A549 (cell line): Measurements from ENCODE around the gene WDR75. TPM values are rescaled to one million over a fixed set of nuclear protein-coding genes. Genes with fewer than 3 reads are reported as not detected.

Experiments used
- ATAC-seq, 2 experiments: fragments of 200-7000 bp in 1 of 2; fragments of >200 bp in 1 of 2; cut with Nextera tagmentation in 1 of 2; cut with Tn5 transposase in 1 of 2; 3 replicates each; pipeline versions ENCODE4 v1.8.0 to v1.9.1; 2018 to 2020; ENCODE audit warnings: mild to moderate bottlenecking in 1 of 2, moderate library complexity in 1 of 2
- CTCF ChIA-PET: fragments of 300-600 bp; sonication (Branson Sonifier 250); formaldehyde crosslinking; extraction: SDS; loops from one replicate; lab custom pipeline; 2021; ENCODE audit warnings: antibody characterized with exemption, inconsistent platforms; lab: Yijun Ruan, JAX
- POLR2A ChIA-PET: fragments of 350-600 bp; formaldehyde crosslinking; extraction: SDS; loops from one replicate; lab custom pipeline; 2021; ENCODE audit warnings: antibody characterized with exemption, inconsistent platforms; lab: Yijun Ruan, JAX
- DNase-seq, 2 experiments: peaks; one replicate each; pipeline versions ENCODE4 v3.0.0 to v3.0.0-alpha.2; 2011 to 2016; ENCODE audit warnings: low read depth in 1 of 2, low spot score in 1 of 2
- FAIRE-seq: peaks from 2 replicates; lab custom pipeline; 2011; peaks lifted over from hg19 to GRCh38; lab: Jason Lieb, UNC
- H3K27ac ChIP-seq, 2 experiments: fragments of >200 bp; sonication (Bioruptor Twin); formaldehyde crosslinking; 3 replicates each; pipeline ENCODE4 v1.5.1; 2016 to 2017
- H3K4me1 ChIP-seq: fragments of >200 bp; sonication (Bioruptor Twin); formaldehyde crosslinking; 3 replicates; pipeline ENCODE4 v1.6.1; 2016
- H3K4me2 ChIP-seq: fragments of >200 bp; sonication (Bioruptor Twin); formaldehyde crosslinking; 3 replicates; pipeline ENCODE4 v1.6.1; 2016
- H3K4me3 ChIP-seq: fragments of >200 bp; sonication (Bioruptor Twin); formaldehyde crosslinking; 3 replicates; pipeline ENCODE4 v1.5.1; 2016
- H3K9me3 ChIP-seq: fragments of >200 bp; sonication (Bioruptor Twin); formaldehyde crosslinking; 3 replicates; pipeline ENCODE4 v1.6.1; 2016
- FOSL2 ChIP-seq, 2 experiments: fragments of 450-650 bp in 1 of 2; fragments of >200 bp in 1 of 2; sonication (Bioruptor Twin) in 1 of 2; formaldehyde crosslinking; IDR thresholded peaks; 2 replicates each; pipeline versions ENCODE4 v1.5.0 to v1.6.1; 2016 to 2020; ENCODE audit warnings: mild to moderate bottlenecking in 1 of 2, moderate library complexity in 1 of 2
- HOXB5 ChIP-seq: fragments of 250-450 bp; sonication (Bioruptor Pico); IDR thresholded peaks from 2 replicates; pipeline ENCODE4 v1.5.0; 2020; ENCODE audit warnings: mild to moderate bottlenecking, moderate library complexity
- JUN ChIP-seq, 2 experiments: fragments of >200 bp; sonication (Bioruptor Twin); formaldehyde crosslinking; IDR thresholded peaks; 2 replicates in 1 of 2; 3 replicates in 1 of 2; pipeline ENCODE4 v1.6.1; 2016 to 2017
- KDM1A ChIP-seq: fragments of 200-600 bp; sonication (generic); IDR thresholded peaks from 2 replicates; pipeline ENCODE4 v1.6.1; 2016; ENCODE audit warnings: low read depth, mild to moderate bottlenecking
- MAFK ChIP-seq: fragments of 450-650 bp; IDR thresholded peaks from 2 replicates; pipeline ENCODE4 v1.6.1; 2014; ENCODE audit not compliant: partially characterized antibody
- MYC ChIP-seq: IDR thresholded peaks from 2 replicates; pipeline ENCODE4 v1.6.1; 2012; ENCODE audit warnings: mild to moderate bottlenecking, inconsistent platforms, low read length, improper control_type of control experiment, borderline replicate concordance
- TFCP2L1 ChIP-seq: fragments of 250-450 bp; sonication (Bioruptor Pico); IDR thresholded peaks from 2 replicates; pipeline ENCODE4 v1.5.0; 2021; ENCODE audit warnings: mild to moderate bottlenecking
- TP53 ChIP-seq: fragments of 250-450 bp; sonication (Bioruptor Pico); IDR thresholded peaks from 2 replicates; pipeline ENCODE4 v1.5.0; 2021; ENCODE audit warnings: mild to moderate bottlenecking, moderate library complexity
- ZC3H11A ChIP-seq: fragments of 450-650 bp; IDR thresholded peaks from 2 replicates; pipeline ENCODE4 v1.6.1; 2014; ENCODE audit warnings: antibody characterized with exemption, mild to moderate bottlenecking
- ZNF302 ChIP-seq: fragments of 250-450 bp; sonication (Bioruptor Pico); IDR thresholded peaks from 2 replicates; pipeline ENCODE4 v1.9.0; 2021; ENCODE audit warnings: inconsistent platforms, mild to moderate bottlenecking, moderate library complexity
- WGBS: methylation state at CpG from one replicate; pipeline ENCODE4 v1.1.6; 2017; ENCODE audit errors: missing lambda C conversion rate; 5-methylcytosine and 5-hydroxymethylcytosine counted together
- polyA plus RNA-seq, 4 experiments: library from polyadenylated mRNA; depleted of rRNA in 3 of 4; stranded (reverse); fragments of >200 nt; fragmentation: RNase III in 1 of 4; extraction: RNeasy Plus Mini Kit Qiagen cat#74134 plus additional on column Dnase treatment in 1 of 4; gene quantifications; 2 replicates in 3 of 4; 3 replicates in 1 of 4; pipeline ENCODE4 v1.2.3, GENCODE V29; 2011 to 2017
- TF ChIP-seq, protein P1 (sequence below): IDR thresholded peaks from 2 replicates; pipeline ENCODE4 v1.6.1; 2012
- TF ChIP-seq, protein P2 (sequence below): fragments of >200 bp; sonication (Bioruptor Twin); formaldehyde crosslinking; IDR thresholded peaks from 3 replicates; pipeline ENCODE4 v1.5.1; 2016
- TF ChIP-seq, protein P3 (sequence below): fragments of 250-450 bp; sonication (Bioruptor Pico); IDR thresholded peaks from 2 replicates; pipeline ENCODE4 v1.5.0; 2021; ENCODE audit warnings: mild to moderate bottlenecking, moderate library complexity, borderline replicate concordance

The WDR75 gene
- polyA plus RNA-seq, 2 of the 4 experiments (the other 2 are of a cell fraction): 65.5 to 122 TPM

DNA sequence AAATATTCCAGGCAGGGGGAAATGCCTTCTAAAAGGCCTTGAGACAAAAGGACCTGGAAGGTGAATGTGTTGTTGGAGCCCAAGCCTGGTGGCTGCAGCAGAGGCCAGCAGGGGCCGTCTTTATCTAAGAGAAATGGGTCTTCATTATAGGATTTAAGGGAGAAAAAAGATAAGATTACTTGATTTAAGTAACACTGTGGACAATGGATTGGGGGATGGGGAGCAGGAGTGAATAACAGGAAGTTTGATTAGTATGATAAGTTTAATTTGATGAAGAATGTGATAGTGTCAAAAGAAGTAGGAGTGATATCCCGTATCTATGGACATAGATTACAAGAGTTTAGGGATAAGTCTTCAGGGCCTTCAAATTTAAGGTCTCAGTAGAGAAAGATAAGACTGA, 64.2 kb downstream of the WDR75 start:
- H3K9me3 ChIP-seq: no peaks in the 10 kb centered on the region
- TF ChIP-seq, protein P1, sequence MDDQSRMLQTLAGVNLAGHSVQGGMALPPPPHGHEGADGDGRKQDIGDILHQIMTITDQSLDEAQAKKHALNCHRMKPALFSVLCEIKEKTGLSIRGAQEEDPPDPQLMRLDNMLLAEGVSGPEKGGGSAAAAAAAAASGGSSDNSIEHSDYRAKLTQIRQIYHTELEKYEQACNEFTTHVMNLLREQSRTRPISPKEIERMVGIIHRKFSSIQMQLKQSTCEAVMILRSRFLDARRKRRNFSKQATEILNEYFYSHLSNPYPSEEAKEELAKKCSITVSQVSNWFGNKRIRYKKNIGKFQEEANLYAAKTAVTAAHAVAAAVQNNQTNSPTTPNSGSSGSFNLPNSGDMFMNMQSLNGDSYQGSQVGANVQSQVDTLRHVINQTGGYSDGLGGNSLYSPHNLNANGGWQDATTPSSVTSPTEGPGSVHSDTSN: no peak
- no peak for TF ChIP-seq KDM1A
- TF ChIP-seq ZNF302: no peak
- TF ChIP-seq TP53 (CRISPR knock-in tag): no peak
- TF ChIP-seq ZC3H11A: no peak
- no peak for TF ChIP-seq TFCP2L1 (CRISPR knock-in tag)
- TF ChIP-seq JUN (IDR thresholded peaks at IDR 0.05): no peak
- TF ChIP-seq, protein P2, sequence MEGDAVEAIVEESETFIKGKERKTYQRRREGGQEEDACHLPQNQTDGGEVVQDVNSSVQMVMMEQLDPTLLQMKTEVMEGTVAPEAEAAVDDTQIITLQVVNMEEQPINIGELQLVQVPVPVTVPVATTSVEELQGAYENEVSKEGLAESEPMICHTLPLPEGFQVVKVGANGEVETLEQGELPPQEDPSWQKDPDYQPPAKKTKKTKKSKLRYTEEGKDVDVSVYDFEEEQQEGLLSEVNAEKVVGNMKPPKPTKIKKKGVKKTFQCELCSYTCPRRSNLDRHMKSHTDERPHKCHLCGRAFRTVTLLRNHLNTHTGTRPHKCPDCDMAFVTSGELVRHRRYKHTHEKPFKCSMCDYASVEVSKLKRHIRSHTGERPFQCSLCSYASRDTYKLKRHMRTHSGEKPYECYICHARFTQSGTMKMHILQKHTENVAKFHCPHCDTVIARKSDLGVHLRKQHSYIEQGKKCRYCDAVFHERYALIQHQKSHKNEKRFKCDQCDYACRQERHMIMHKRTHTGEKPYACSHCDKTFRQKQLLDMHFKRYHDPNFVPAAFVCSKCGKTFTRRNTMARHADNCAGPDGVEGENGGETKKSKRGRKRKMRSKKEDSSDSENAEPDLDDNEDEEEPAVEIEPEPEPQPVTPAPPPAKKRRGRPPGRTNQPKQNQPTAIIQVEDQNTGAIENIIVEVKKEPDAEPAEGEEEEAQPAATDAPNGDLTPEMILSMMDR: no peak
- no peak for TF ChIP-seq HOXB5 (CRISPR knock-in tag)
- TF ChIP-seq, protein P3, sequence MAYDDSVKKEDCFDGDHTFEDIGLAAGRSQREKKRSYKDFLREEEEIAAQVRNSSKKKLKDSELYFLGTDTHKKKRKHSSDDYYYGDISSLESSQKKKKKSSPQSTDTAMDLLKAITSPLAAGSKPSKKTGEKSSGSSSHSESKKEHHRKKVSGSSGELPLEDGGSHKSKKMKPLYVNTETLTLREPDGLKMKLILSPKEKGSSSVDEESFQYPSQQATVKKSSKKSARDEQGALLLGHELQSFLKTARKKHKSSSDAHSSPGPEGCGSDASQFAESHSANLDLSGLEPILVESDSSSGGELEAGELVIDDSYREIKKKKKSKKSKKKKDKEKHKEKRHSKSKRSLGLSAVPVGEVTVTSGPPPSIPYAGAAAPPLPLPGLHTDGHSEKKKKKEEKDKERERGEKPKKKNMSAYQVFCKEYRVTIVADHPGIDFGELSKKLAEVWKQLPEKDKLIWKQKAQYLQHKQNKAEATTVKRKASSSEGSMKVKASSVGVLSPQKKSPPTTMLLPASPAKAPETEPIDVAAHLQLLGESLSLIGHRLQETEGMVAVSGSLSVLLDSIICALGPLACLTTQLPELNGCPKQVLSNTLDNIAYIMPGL: no peak
- no peak overlapping the region for H3K27ac ChIP-seq
- H3K4me2 ChIP-seq: no peak overlapping the region
- no peak for DNase-seq
- ChIA-PET CTCF (no interaction called here), POLR2A (no interaction called here)
- WGBS: 87% methylated on average over 2 of the region's 2 CpGs
- FAIRE-seq: no peak
- H3K4me1 ChIP-seq: peaks cover 9% of the 10 kb centered on the region; the same call in 2 of the 3 replicates
- ATAC-seq: no peak
- H3K4me3 ChIP-seq: no peak overlapping the region

DNA sequence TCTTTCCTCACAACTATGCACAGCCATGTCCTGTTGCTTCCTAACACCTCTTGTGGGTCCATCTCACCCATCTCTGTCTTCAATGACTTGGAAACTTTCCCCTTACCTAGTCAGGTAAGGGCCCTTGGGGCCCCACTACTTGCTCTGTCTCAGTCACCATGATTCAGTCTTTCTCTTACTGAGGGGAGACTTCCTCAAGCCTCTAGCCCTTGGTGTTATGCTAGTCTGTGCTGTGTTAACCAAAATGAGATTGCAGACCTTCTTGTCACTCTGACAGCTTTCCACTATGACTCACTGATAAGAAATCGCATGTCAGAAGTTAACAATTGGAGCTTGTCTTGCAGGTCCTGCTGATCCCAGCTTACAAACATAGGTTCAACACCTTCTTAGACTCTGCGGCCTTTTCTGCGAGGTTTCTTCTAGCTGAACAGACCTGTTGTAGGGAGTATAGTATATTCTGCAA, 65.3 kb downstream of the WDR75 start:
- Histone ChIP-seq H3K4me1 (peaks cover 6% of the 10 kb centered on the region; the same call in 1 of the 3 replicates), H3K9me3 (no peaks in the 10 kb centered on the region), H3K4me2 (0 out of 3 replicates have a peak overlapping the region, but pooled peaks have one; percentile 3), H3K4me3 (no peak overlapping the region), H3K27ac (0 out of 6 replicates have a peak overlapping the region, but pooled peaks of 1 of the 2 experiments have one; percentile 29)
- POLR2A ChIA-PET: interaction anchor here (1.4 kb wide), 1 partner anchor 74 kb away, joined by 6 read pairs; the partner anchor contains the start of gene SLC40A1
- ATAC-seq (peak; percentile 62 to 81; a peak in 5 of 6 replicates), FAIRE-seq (no peak), DNase-seq (peak in 1 of 2 experiments; percentile 50)
- TF ChIP-seq MYC: no peak
- no peak for TF ChIP-seq FOSL2 (IDR thresholded peaks at IDR 0.05)
- peak; percentile 25; the same call in 1 of the 2 replicates for TF ChIP-seq FOSL2 (CRISPR knock-in tag; IDR thresholded peaks at IDR 0.05)
- CTCF ChIA-PET: interaction anchor here (0.8 to 1.5 kb wide), 2 partner anchors 10 to 13 kb away, joined by 4 to 5 read pairs; no protein-coding TSS in a partner anchor
- WGBS: 60% methylated on average over 3 of the region's 3 CpGs

DNA sequence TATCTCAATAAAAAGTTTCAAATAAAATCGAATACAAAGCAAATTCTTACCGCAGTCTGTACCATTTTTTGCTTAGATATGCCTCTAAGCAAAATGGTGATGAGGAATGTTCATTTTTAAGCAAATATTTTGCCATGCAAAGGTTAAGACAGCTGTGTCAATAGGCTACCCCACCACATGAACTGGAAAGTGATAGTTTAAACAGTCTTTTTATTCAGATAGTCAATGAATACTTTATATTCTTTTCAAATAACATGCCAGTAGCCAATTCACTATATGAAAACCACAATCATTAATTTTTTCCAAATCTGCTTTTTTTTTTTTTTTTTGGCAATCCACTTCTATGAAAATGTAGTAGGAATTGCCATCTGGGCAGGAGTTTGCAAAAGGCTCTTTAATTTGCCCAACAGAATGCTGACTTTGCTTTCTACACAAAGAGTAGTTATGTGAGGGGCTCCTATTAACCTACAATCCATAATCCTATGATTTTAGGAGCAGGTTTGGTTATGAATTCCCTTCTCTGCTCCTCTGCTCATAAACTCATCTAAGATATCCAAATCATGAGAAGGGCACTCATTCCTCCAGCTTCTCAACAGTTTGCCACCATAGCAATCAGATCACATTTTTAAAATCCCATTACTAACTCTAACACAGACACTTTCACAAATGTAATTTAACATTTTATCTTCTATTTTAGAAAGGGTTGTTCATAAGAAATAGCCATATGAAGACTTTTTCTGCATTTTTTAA, 70.1 kb downstream of the WDR75 start:
- 61% methylated on average over 2 of the region's 2 CpGs for WGBS
- Histone ChIP-seq H3K27ac (no peak overlapping the region), H3K9me3 (no peaks in the 10 kb centered on the region), H3K4me2 (no peak overlapping the region), H3K4me1 (peaks cover 7% of the 10 kb centered on the region; the same call in 2 of the 3 replicates), H3K4me3 (no peak overlapping the region)
- FAIRE-seq: no peak
- ChIA-PET CTCF (no interaction called here), POLR2A (interaction anchor here (0.9 kb wide), 1 partner anchor 69 kb away, joined by 7 read pairs; the partner anchor contains the start of gene SLC40A1)
- DNase-seq: no peak
- peak; percentile 29 for TF ChIP-seq MAFK
- TF ChIP-seq, protein P3: no peak
- ATAC-seq: no peak
